Measurements from ENCODE around the gene TIAM1.

TIAM1 gene

GRCh38 chr21:31275901-31276300 is 68.2 kb downstream of the TIAM1 start:
- Histone ChIP-seq H3K4me1 (ENCODE audit: low read length) (no peaks in the 10 kb centered on the region), H3K9ac (ENCODE audit: low read length) (no peak overlapping the region), H3K36me3 (replicated peaks; ENCODE audit: low read depth, low read length) (no peaks in the 10 kb centered on the region), H3K27ac (ENCODE audit: low read length) (no peak overlapping the region), H3K9me3 (ENCODE audit: insufficient read depth, low read length) (no peaks in the 10 kb centered on the region), H4K20me1 (ENCODE audit: insufficient read depth, low read length) (no peaks in the 10 kb centered on the region), H3K4me2 (ENCODE audit: low read length) (no peak overlapping the region), H3K27me3 (ENCODE audit: low read depth, low read length) (no peaks in the 10 kb centered on the region), H3K4me3 (ENCODE audit: low read length) (no peak overlapping the region), H2AFZ (ENCODE audit: low read depth, low read length) (no peak overlapping the region), H3K79me2 (ENCODE audit: low read length) (no peaks in the 10 kb centered on the region)
- no peak for TF ChIP-seq EZH2phosphoT487 (IDR thresholded peaks at IDR 0.05; ENCODE audit: low read depth)
- TF ChIP-seq, protein P1, sequence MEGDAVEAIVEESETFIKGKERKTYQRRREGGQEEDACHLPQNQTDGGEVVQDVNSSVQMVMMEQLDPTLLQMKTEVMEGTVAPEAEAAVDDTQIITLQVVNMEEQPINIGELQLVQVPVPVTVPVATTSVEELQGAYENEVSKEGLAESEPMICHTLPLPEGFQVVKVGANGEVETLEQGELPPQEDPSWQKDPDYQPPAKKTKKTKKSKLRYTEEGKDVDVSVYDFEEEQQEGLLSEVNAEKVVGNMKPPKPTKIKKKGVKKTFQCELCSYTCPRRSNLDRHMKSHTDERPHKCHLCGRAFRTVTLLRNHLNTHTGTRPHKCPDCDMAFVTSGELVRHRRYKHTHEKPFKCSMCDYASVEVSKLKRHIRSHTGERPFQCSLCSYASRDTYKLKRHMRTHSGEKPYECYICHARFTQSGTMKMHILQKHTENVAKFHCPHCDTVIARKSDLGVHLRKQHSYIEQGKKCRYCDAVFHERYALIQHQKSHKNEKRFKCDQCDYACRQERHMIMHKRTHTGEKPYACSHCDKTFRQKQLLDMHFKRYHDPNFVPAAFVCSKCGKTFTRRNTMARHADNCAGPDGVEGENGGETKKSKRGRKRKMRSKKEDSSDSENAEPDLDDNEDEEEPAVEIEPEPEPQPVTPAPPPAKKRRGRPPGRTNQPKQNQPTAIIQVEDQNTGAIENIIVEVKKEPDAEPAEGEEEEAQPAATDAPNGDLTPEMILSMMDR (IDR thresholded peaks at IDR 0.05; ENCODE audit: low read depth, low read length), result no peak

- no peak overlapping the region for H3K4me2 ChIP-seq (ENCODE audit: low read length)
Measured at GRCh38 chr21:31273278-31273677, 70.8 kb downstream of the TIAM1 start.

DNA sequence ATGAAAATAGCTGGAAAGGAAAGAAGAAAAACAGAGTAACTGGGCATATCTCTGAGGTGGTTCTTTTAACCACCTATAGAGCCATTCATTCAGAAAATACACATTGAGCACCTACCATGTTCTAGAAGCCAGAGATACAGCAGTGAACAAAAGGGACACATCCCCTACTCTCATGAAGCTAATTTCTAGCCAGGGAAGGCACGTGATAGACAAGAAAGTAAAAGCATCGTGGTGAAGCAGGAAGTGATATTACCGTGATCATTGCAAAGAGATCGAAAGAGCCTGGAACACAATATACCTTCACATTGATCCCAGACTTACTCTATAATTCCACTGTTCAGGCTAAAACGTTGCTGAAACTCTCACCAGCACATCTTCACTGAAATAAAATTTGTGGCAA is 76.0 kb downstream of the TIAM1 start:
- Histone ChIP-seq H3K4me3 (ENCODE audit: low read length) (peak overlapping the region; percentile 13; the same call in 1 of the 2 replicates), H3K9me3 (ENCODE audit: insufficient read depth, low read length) (no peaks in the 10 kb centered on the region), H3K27me3 (ENCODE audit: low read depth, low read length) (no peaks in the 10 kb centered on the region), H3K27ac (ENCODE audit: low read length) (no peak overlapping the region), H3K9ac (ENCODE audit: low read length) (no peak overlapping the region), H3K36me3 (replicated peaks; ENCODE audit: low read depth, low read length) (no peaks in the 10 kb centered on the region), H2AFZ (ENCODE audit: low read depth, low read length) (peak overlapping the region; percentile 73), H3K79me2 (ENCODE audit: low read length) (no peaks in the 10 kb centered on the region), H4K20me1 (ENCODE audit: insufficient read depth, low read length) (no peaks in the 10 kb centered on the region), H3K4me2 (ENCODE audit: low read length) (peak overlapping the region; percentile 26), H3K4me1 (ENCODE audit: low read length) (peaks cover 7% of the 10 kb centered on the region)
- TF ChIP-seq, protein P1 (IDR thresholded peaks at IDR 0.05; ENCODE audit: low read depth, low read length), result no peak
- no peak for TF ChIP-seq EZH2phosphoT487 (IDR thresholded peaks at IDR 0.05; ENCODE audit: low read depth)

More at GRCh38 chr21:31273278-31273677, 70.8 kb downstream of the TIAM1 start:
- Histone ChIP-seq H3K9ac (ENCODE audit: low read length) (no peak overlapping the region), H3K27me3 (ENCODE audit: low read depth, low read length) (no peaks in the 10 kb centered on the region), H3K79me2 (ENCODE audit: low read length) (no peaks in the 10 kb centered on the region), H4K20me1 (ENCODE audit: insufficient read depth, low read length) (no peaks in the 10 kb centered on the region), H3K36me3 (replicated peaks; ENCODE audit: low read depth, low read length) (no peaks in the 10 kb centered on the region), H3K9me3 (ENCODE audit: insufficient read depth, low read length) (no peaks in the 10 kb centered on the region), H3K27ac (ENCODE audit: low read length) (no peak overlapping the region), H3K4me3 (ENCODE audit: low read length) (no peak overlapping the region), H3K4me1 (ENCODE audit: low read length) (peaks cover 2% of the 10 kb centered on the region; the same call in 1 of the 2 replicates), H2AFZ (ENCODE audit: low read depth, low read length) (no peak overlapping the region)
- no peak for TF ChIP-seq EZH2phosphoT487 (IDR thresholded peaks at IDR 0.05; ENCODE audit: low read depth)
- TF ChIP-seq, protein P1 (IDR thresholded peaks at IDR 0.05; ENCODE audit: low read depth, low read length), result no peak

DNA sequence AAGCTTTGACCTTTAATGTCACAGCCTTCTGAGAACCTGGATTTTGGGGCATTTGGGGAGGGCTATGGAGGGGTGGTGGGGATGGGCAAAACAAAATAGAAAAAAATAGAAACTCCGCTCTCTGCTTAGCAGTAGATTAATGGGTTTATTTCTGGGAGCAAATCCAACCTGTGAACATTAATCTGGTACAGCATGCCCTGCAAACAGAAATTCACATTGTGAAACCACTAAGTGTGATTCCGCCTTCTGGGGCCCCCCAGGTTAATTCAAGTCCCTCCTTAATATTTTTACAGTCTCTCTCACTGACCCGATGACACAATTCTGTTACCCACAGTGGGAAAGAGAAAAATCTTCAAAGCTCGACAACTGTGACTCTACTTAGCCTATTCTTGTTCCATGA is 76.4 kb downstream of the TIAM1 start:
- Histone ChIP-seq H2AFZ (ENCODE audit: low read depth, low read length) (peak overlapping the region; percentile 73), H3K9ac (ENCODE audit: low read length) (no peak overlapping the region)

More for the DNA sequence above, 76.4 kb downstream of the TIAM1 start:
- TF ChIP-seq EZH2phosphoT487 (IDR thresholded peaks at IDR 0.05; ENCODE audit: low read depth), result no peak
- TF ChIP-seq, protein P1 (IDR thresholded peaks at IDR 0.05; ENCODE audit: low read depth, low read length), result no peak
- Histone ChIP-seq H3K36me3 (replicated peaks; ENCODE audit: low read depth, low read length) (no peaks in the 10 kb centered on the region), H3K79me2 (ENCODE audit: low read length) (no peaks in the 10 kb centered on the region), H3K27me3 (ENCODE audit: low read depth, low read length) (no peaks in the 10 kb centered on the region), H3K4me3 (ENCODE audit: low read length) (no peak overlapping the region), H3K4me2 (ENCODE audit: low read length) (peak overlapping the region; percentile 26), H3K27ac (ENCODE audit: low read length) (no peak overlapping the region), H3K4me1 (ENCODE audit: low read length) (peaks cover 7% of the 10 kb centered on the region), H4K20me1 (ENCODE audit: insufficient read depth, low read length) (no peaks in the 10 kb centered on the region), H3K9me3 (ENCODE audit: insufficient read depth, low read length) (no peaks in the 10 kb centered on the region)

Measured in OCI-LY3 (cell line).